Liver (tissue), 9 donors: Measurements from ENCODE around the gene ACOT7. TPM values are rescaled to one million over a fixed set of nuclear protein-coding genes. Genes with fewer than 3 reads are reported as not detected.

ENCODE experiments used
- DNase-seq: peaks from one replicate; pipeline ENCODE4 v3.0.0-alpha.2; 2017; ENCODE audit warnings: low spot score
- H3K27ac ChIP-seq, 2 donors: one replicate each; pipeline ENCODE4 v1.7.0; 2013; ENCODE audit warnings: inconsistent platforms in 2 of 2, low read length in 2 of 2, control low read depth in 1 of 2, low read depth in 1 of 2, mild to moderate bottlenecking in 1 of 2
- H3K27me3 ChIP-seq, 4 donors: one replicate each; pipeline versions ENCODE4 v1.6.1 to v1.7.0; 2013; ENCODE audit warnings: low read length in 3 of 4, inconsistent platforms in 1 of 4, mild to moderate bottlenecking in 1 of 4, moderate library complexity in 1 of 4; ENCODE audit not compliant: control insufficient read depth in 4 of 4, insufficient read depth in 4 of 4
- H3K36me3 ChIP-seq, 4 donors: one replicate each; pipeline versions ENCODE4 v1.6.1 to v1.7.0; 2013; ENCODE audit warnings: low read length in 3 of 4, mild to moderate bottlenecking in 3 of 4, low read depth in 1 of 4, moderate library complexity in 1 of 4; ENCODE audit not compliant: control insufficient read depth in 4 of 4, insufficient read depth in 3 of 4
- H3K4me1 ChIP-seq, 4 donors: one replicate each; pipeline versions ENCODE4 v1.6.1 to v1.7.0; 2013; ENCODE audit warnings: low read length in 3 of 4, mild to moderate bottlenecking in 3 of 4, moderate library complexity in 1 of 4; ENCODE audit not compliant: control insufficient read depth in 4 of 4, insufficient read depth in 4 of 4
- H3K4me3 ChIP-seq, 3 donors: one replicate each; pipeline versions ENCODE4 v1.6.1 to v1.7.0; 2013; ENCODE audit warnings: low read length in 3 of 3, control low read depth in 1 of 3, low read depth in 1 of 3, mild to moderate bottlenecking in 1 of 3
- H3K9ac ChIP-seq, 2 donors: one replicate each; pipeline ENCODE4 v1.7.0; 2013; ENCODE audit warnings: low read length in 2 of 2, mild to moderate bottlenecking in 2 of 2, moderate library complexity in 2 of 2, control low read depth in 1 of 2, low read depth in 1 of 2
- H3K9me3 ChIP-seq, 4 donors: one replicate each; pipeline versions ENCODE4 v1.6.1 to v1.7.0; 2013; ENCODE audit warnings: low read length in 3 of 4; ENCODE audit not compliant: control insufficient read depth in 4 of 4
- ATF3 ChIP-seq: IDR thresholded peaks from 2 replicates; pipeline ENCODE4 v1.6.1; 2016; ENCODE audit warnings: antibody characterized with exemption
- CTCF ChIP-seq: fragments of 150-350 bp; IDR thresholded peaks from 2 replicates; pipeline ENCODE4 v1.5.1; 2017; ENCODE audit warnings: improper control_type of control experiment, low read depth, low read length; ENCODE audit not compliant: missing input control
- EGR1 ChIP-seq, 2 donors: IDR thresholded peaks; 2 replicates each; pipeline ENCODE4 v1.6.1; 2016 to 2018; ENCODE audit warnings: antibody characterized with exemption in 2 of 2, low read depth in 2 of 2
- FOXA1 ChIP-seq: IDR thresholded peaks from 2 replicates; pipeline ENCODE4 v1.6.1; 2016; ENCODE audit warnings: antibody characterized with exemption
- FOXA2 ChIP-seq: IDR thresholded peaks from 2 replicates; pipeline ENCODE4 v1.6.1; 2016; ENCODE audit warnings: antibody characterized with exemption
- GABPA ChIP-seq, 2 donors: IDR thresholded peaks in 1 of 2; conservative IDR thresholded peaks in 1 of 2; 2 replicates each; pipeline ENCODE4 v1.6.1; 2016; ENCODE audit warnings: antibody characterized with exemption in 2 of 2, mild to moderate bottlenecking in 1 of 2, moderate library complexity in 1 of 2
- HNF4G ChIP-seq: IDR thresholded peaks from 2 replicates; pipeline ENCODE4 v1.6.1; 2016; ENCODE audit warnings: antibody characterized with exemption
- MAX ChIP-seq: IDR thresholded peaks from 2 replicates; pipeline ENCODE4 v1.6.1; 2016; ENCODE audit warnings: antibody characterized with exemption
- NR2F2 ChIP-seq: IDR thresholded peaks from 2 replicates; pipeline ENCODE4 v1.6.1; 2016; ENCODE audit warnings: antibody characterized with exemption
- RAD21 ChIP-seq, 2 donors: IDR thresholded peaks; 2 replicates each; pipeline ENCODE4 v1.6.1; 2016; ENCODE audit warnings: antibody characterized with exemption in 2 of 2, mild to moderate bottlenecking in 2 of 2
- REST ChIP-seq: IDR thresholded peaks from 2 replicates; pipeline ENCODE4 v1.6.1; 2016; ENCODE audit warnings: antibody characterized with exemption, mild to moderate bottlenecking
- RXRA ChIP-seq, 2 donors: IDR thresholded peaks; 2 replicates each; pipeline ENCODE4 v1.6.1; 2017 to 2018; ENCODE audit warnings: antibody characterized with exemption in 2 of 2, mild to moderate bottlenecking in 1 of 2
- TAF1 ChIP-seq: conservative IDR thresholded peaks from 2 replicates; pipeline ENCODE4 v1.6.1; 2016; ENCODE audit warnings: antibody characterized with exemption, mild to moderate bottlenecking
- YY1 ChIP-seq: IDR thresholded peaks from 2 replicates; pipeline ENCODE4 v1.6.1; 2016; ENCODE audit warnings: antibody characterized with exemption, mild to moderate bottlenecking
- ZBTB33 ChIP-seq: IDR thresholded peaks from 2 replicates; pipeline ENCODE4 v1.6.1; 2016; ENCODE audit warnings: antibody characterized with exemption
- WGBS: extraction: QIAGEN DNeasy Blood & Tissue Kit; methylation state at CpG from one replicate; pipeline ENCODE4 v1.1.7; 2013; 5-methylcytosine and 5-hydroxymethylcytosine counted together
- polyA plus RNA-seq, 2 donors: library from polyadenylated mRNA; stranded (reverse) in 1 of 2; unstranded in 1 of 2; fragments of 200-250 nt in 1 of 2; fragments of >200 nt in 1 of 2; fragmentation: Nextera tagmentation in 1 of 2; extraction: Ambion mirVana in 1 of 2; gene quantifications; one replicate each; pipeline versions ENCODE4 v1.2.1 to v1.2.3, GENCODE V29; 2013 to 2015
- total RNA-seq, 2 donors: library from RNA; depleted of rRNA; stranded (reverse); fragments of >200 nt; gene quantifications; one replicate each; pipeline ENCODE4 v1.2.3, GENCODE V29; 2014
- donor health status: healthy.
- donor health status: healthy.
- donor health status: healthy.
- donor health status: healthy.
- donor health status: healthy.

The ACOT7 gene
- total and polyA plus RNA-seq, 4 donors: 8.7 to 14.4 (median 10.4) TPM

- no peaks in the 10 kb centered on the region for H3K36me3 ChIP-seq
- H3K9me3 ChIP-seq: no peaks in the 10 kb centered on the region
- H3K4me3 ChIP-seq: no peak overlapping the region
- peak in 1 of 2 donors; percentile 15 for TF ChIP-seq RXRA (IDR thresholded peaks at IDR 0.05)
- TF ChIP-seq FOXA2: no peak
- TF ChIP-seq REST: no peak
- TF ChIP-seq ATF3: no peak
- no peak overlapping the region for H3K9ac ChIP-seq
- WGBS: 25% methylated on average over 10 of the region's 10 CpGs
- no peaks in the 10 kb centered on the region for H3K27me3 ChIP-seq
- peaks cover 34 to 79% (median 62%) of the 10 kb centered on the region in 4 donors for H3K4me1 ChIP-seq
- peak overlapping the region; percentile 88 to 89 for H3K27ac ChIP-seq
- no peak for DNase-seq
These were observed 34.8 kb downstream of the ACOT7 start for GRCh38 chr1:6358757-6359201.

GRCh38 chr1:6358144-6358624, 35.4 kb downstream of the ACOT7 start:
- Histone ChIP-seq H3K27me3 (no peaks in the 10 kb centered on the region), H3K4me1 (peaks cover 34 to 83% (median 67%) of the 10 kb centered on the region in 4 donors), H3K9ac (no peak overlapping the region), H3K4me3 (no peak overlapping the region), H3K9me3 (no peaks in the 10 kb centered on the region), H3K27ac (peak overlapping the region; percentile 88 to 89), H3K36me3 (no peaks in the 10 kb centered on the region)
- no peak for DNase-seq
- 81% methylated on average over 10 of the region's 10 CpGs for WGBS
- TF ChIP-seq RXRA (IDR thresholded peaks at IDR 0.05): no peak
- TF ChIP-seq REST: no peak
- no peak for TF ChIP-seq NR2F2
- no peak for TF ChIP-seq HNF4G
- TF ChIP-seq CTCF: no peak
- no peak for TF ChIP-seq EGR1 (IDR thresholded peaks at IDR 0.05; ENCODE audit: low read depth in 2 of 2)
- TF ChIP-seq ZBTB33: no peak
- TF ChIP-seq FOXA1: no peak
- TF ChIP-seq TAF1: no peak
- TF ChIP-seq GABPA (IDR thresholded peaks at IDR 0.05 in 1 of 2, conservative IDR thresholded peaks at IDR 0.05 in 1 of 2): no peak
- no peak for TF ChIP-seq FOXA2
- TF ChIP-seq ATF3: no peak
- TF ChIP-seq YY1: no peak
- no peak for TF ChIP-seq MAX
- TF ChIP-seq RAD21 (IDR thresholded peaks at IDR 0.05): no peak
